H1 (cell line): Measurements from ENCODE around the gene RAD51B. TPM values are rescaled to one million over a fixed set of nuclear protein-coding genes. Genes with fewer than 3 reads are reported as not detected.
"Not testable (repeated sequence)": the region's sequence is repeated elsewhere in the genome, so short reads cannot be mapped to it uniquely, and the experiment has no call there.

ENCODE experiments used
- CTCF ChIA-PET: fragments of 300-600 bp; sonication (Branson Sonifier 250); formaldehyde crosslinking; loops from one replicate; lab custom pipeline; 2021; ENCODE audit not compliant: partially characterized antibody; lab: Charles Lee
- POLR2A ChIA-PET: fragments of 300-600 bp; sonication (Branson Sonifier 250); formaldehyde crosslinking; loops from one replicate; lab custom pipeline; 2021; ENCODE audit warnings: inconsistent platforms; ENCODE audit not compliant: partially characterized antibody; lab: Charles Lee
- DNase-seq, 2 experiments: peaks; one replicate each; pipeline versions ENCODE4 v3.0.0 to v3.0.0-alpha.2; 2010 to 2022; ENCODE audit warnings: low spot score in 2 of 2, low read depth in 1 of 2, mixed read lengths in 1 of 2
- FAIRE-seq: peaks from 2 replicates; lab custom pipeline; 2011; peaks lifted over from hg19 to GRCh38; lab: Jason Lieb, UNC
- H2AFZ ChIP-seq: 2 replicates; pipeline ENCODE4 v1.8.1; 2012; ENCODE audit warnings: low read length, inconsistent platforms
- H2AK5ac ChIP-seq: 2 replicates; pipeline ENCODE4 v1.6.1; 2013; ENCODE audit warnings: low read depth, low read length
- H2BK120ac ChIP-seq: replicated peaks from 2 replicates; pipeline ENCODE3; 2013; ENCODE audit warnings: low read depth, low read length, inconsistent platforms
- H2BK12ac ChIP-seq: 2 replicates; pipeline ENCODE4 v1.6.1; 2013; ENCODE audit warnings: low read depth, low read length
- H2BK15ac ChIP-seq: 2 replicates; pipeline ENCODE4 v1.6.1; 2013; ENCODE audit warnings: low read length
- H2BK20ac ChIP-seq: 2 replicates; pipeline ENCODE4 v1.6.1; 2013; ENCODE audit warnings: low read length
- H2BK5ac ChIP-seq: 2 replicates; pipeline ENCODE4 v1.6.1; 2013; ENCODE audit warnings: low read depth, low read length
- H3K14ac ChIP-seq: 2 replicates; pipeline ENCODE4 v1.6.1; 2013; ENCODE audit warnings: inconsistent platforms; ENCODE audit not compliant: insufficient read length
- H3K18ac ChIP-seq: 2 replicates; pipeline ENCODE4 v1.6.1; 2013; ENCODE audit warnings: low read length; ENCODE audit errors: extremely low read depth
- H3K23ac ChIP-seq: 2 replicates; pipeline ENCODE4 v1.6.1; 2013; ENCODE audit warnings: inconsistent platforms; ENCODE audit not compliant: insufficient read length
- H3K23me2 ChIP-seq: 2 replicates; pipeline ENCODE4 v1.6.1; 2013; ENCODE audit warnings: low read depth, low read length
- H3K27ac ChIP-seq: 2 replicates; pipeline ENCODE4 v1.6.1; 2011; ENCODE audit warnings: low read depth, low read length, inconsistent platforms
- H3K27me3 ChIP-seq, 4 experiments: replicated peaks in 1 of 4; 1 replicate in 1 of 4; 2 replicates in 3 of 4; pipeline versions ENCODE4 v1.6.1 to v1.8.1; 2011 to 2013; ENCODE audit warnings: low read length in 3 of 4, mild to moderate bottlenecking in 3 of 4, inconsistent platforms in 2 of 4, mixed read lengths in 2 of 4, moderate library complexity in 1 of 4; ENCODE audit not compliant: control insufficient read depth in 3 of 4, insufficient read depth in 3 of 4; ENCODE audit errors: extremely low read depth in 1 of 4
- H3K36me3 ChIP-seq, 4 experiments: 2 replicates each; pipeline versions ENCODE4 v1.6.1 to v1.8.1; 2011 to 2013; ENCODE audit warnings: mild to moderate bottlenecking in 4 of 4, low read length in 3 of 4, moderate library complexity in 2 of 4, control low read depth in 1 of 4, inconsistent platforms in 1 of 4; ENCODE audit not compliant: insufficient read depth in 4 of 4, control insufficient read depth in 2 of 4
- H3K4ac ChIP-seq: replicated peaks from 2 replicates; pipeline ENCODE3; 2013; ENCODE audit warnings: low read length, low read depth, mixed read lengths, inconsistent platforms; ENCODE audit not compliant: insufficient read length
- H3K4me1 ChIP-seq, 4 experiments: replicated peaks in 1 of 4; 1 replicate in 1 of 4; 2 replicates in 3 of 4; pipeline versions ENCODE4 v1.6.1 to v1.8.1; 2011 to 2013; ENCODE audit warnings: low read length in 3 of 4, inconsistent platforms in 2 of 4, mixed read lengths in 1 of 4; ENCODE audit not compliant: insufficient read depth in 4 of 4, control insufficient read depth in 3 of 4
- H3K4me2 ChIP-seq, 2 experiments: 2 replicates each; pipeline versions ENCODE4 v1.6.1 to v1.8.1; 2011 to 2013; ENCODE audit warnings: low read depth in 2 of 2, low read length in 2 of 2, control low read depth in 1 of 2, inconsistent platforms in 1 of 2, mild to moderate bottlenecking in 1 of 2; ENCODE audit not compliant: insufficient read depth in 1 of 2
- H3K4me3 ChIP-seq, 4 experiments: fragments of 200-600, 300-600 bp in 1 of 4; sonication (generic), shearing (Covaris generic), sonication (Bioruptor Twin) in 1 of 4; 2 replicates each; pipeline versions ENCODE4 v1.5.1 to v1.8.1; 2011 to 2016; ENCODE audit warnings: low read length in 4 of 4, low read depth in 3 of 4, control low read depth in 2 of 4, inconsistent platforms in 2 of 4, mild to moderate bottlenecking in 2 of 4, mixed read lengths in 1 of 4, moderate library complexity in 1 of 4; ENCODE audit not compliant: insufficient read depth in 2 of 4; ENCODE audit errors: extremely low read depth in 1 of 4
- H3K56ac ChIP-seq: replicated peaks from 2 replicates; pipeline ENCODE3; 2013; ENCODE audit warnings: low read depth, mild to moderate bottlenecking, mixed read lengths, low read length, inconsistent platforms; ENCODE audit not compliant: insufficient read length
- H3K79me1 ChIP-seq: 2 replicates; pipeline ENCODE4 v1.6.1; 2013; ENCODE audit warnings: low read depth, low read length, control low read depth
- H3K79me2 ChIP-seq, 2 experiments: 2 replicates each; pipeline versions ENCODE4 v1.6.1 to v1.8.1; 2012 to 2013; ENCODE audit warnings: low read length in 2 of 2, mild to moderate bottlenecking in 2 of 2, inconsistent platforms in 1 of 2; ENCODE audit not compliant: insufficient read depth in 2 of 2, control insufficient read depth in 1 of 2
- H3K9ac ChIP-seq, 4 experiments: replicated peaks in 1 of 4; 1 replicate in 1 of 4; 2 replicates in 3 of 4; pipeline versions ENCODE4 v1.6.1 to v1.8.1; 2011 to 2013; ENCODE audit warnings: low read depth in 3 of 4, low read length in 3 of 4, control low read depth in 2 of 4, mild to moderate bottlenecking in 2 of 4, moderate library complexity in 2 of 4, inconsistent platforms in 1 of 4; ENCODE audit errors: extremely low read depth in 1 of 4
- H3K9me3 ChIP-seq, 2 experiments: 2 replicates each; pipeline versions ENCODE4 v1.6.1 to v1.8.1; 2012 to 2013; ENCODE audit warnings: mild to moderate bottlenecking in 2 of 2, moderate library complexity in 2 of 2, control low read depth in 1 of 2, inconsistent platforms in 1 of 2, low read depth in 1 of 2, low read length in 1 of 2, mixed read lengths in 1 of 2; ENCODE audit not compliant: insufficient read depth in 2 of 2
- H4K20me1 ChIP-seq, 2 experiments: replicated peaks in 1 of 2; 2 replicates each; pipeline versions ENCODE3 to v1.8.1; 2011 to 2013; ENCODE audit warnings: inconsistent platforms in 2 of 2, low read length in 2 of 2, mild to moderate bottlenecking in 1 of 2; ENCODE audit not compliant: insufficient read depth in 2 of 2, control insufficient read depth in 1 of 2
- H4K5ac ChIP-seq: 2 replicates; pipeline ENCODE4 v1.6.1; 2013; ENCODE audit warnings: low read length, low read depth, mixed read lengths, inconsistent platforms; ENCODE audit not compliant: insufficient read length
- H4K8ac ChIP-seq: 2 replicates; pipeline ENCODE4 v1.8.0; 2013; ENCODE audit warnings: mild to moderate bottlenecking, moderate library complexity, low read length, inconsistent platforms; ENCODE audit not compliant: insufficient read depth; ENCODE audit errors: extremely low read depth
- H4K91ac ChIP-seq: replicated peaks from 2 replicates; pipeline ENCODE3; 2013; ENCODE audit warnings: low read length, mixed read lengths, inconsistent platforms; ENCODE audit not compliant: insufficient read length
- WGBS, 2 experiments: shearing (Covaris generic) in 1 of 2; methylation state at CpG; one replicate each; pipeline versions ENCODE4 v1.1.6 to v1.1.7; 2013 to 2015; ENCODE audit warnings: low lambda C conversion rate in 2 of 2, mixed read lengths in 2 of 2, inconsistent platforms in 1 of 2, low coverage in 1 of 2, missing lambda C conversion rate in 1 of 2; ENCODE audit not compliant: insufficient replicate concordance in 2 of 2, insufficient coverage in 1 of 2, insufficient read length in 1 of 2; ENCODE audit errors: extremely low coverage in 1 of 2, missing lambda C conversion rate in 1 of 2; 5-methylcytosine and 5-hydroxymethylcytosine counted together
- polyA plus RNA-seq, 7 experiments: library from polyadenylated mRNA; depleted of rRNA in 3 of 7; stranded (reverse) in 5 of 7; unstranded in 2 of 7; fragments of >200 nt in 5 of 7; fragments of 200-250 nt in 2 of 7; gene quantifications; 1 replicate in 5 of 7; 2 replicates in 1 of 7; 4 replicates in 1 of 7; pipeline versions ENCODE4 v1.2.1 to v1.2.3, GENCODE V29; 2011 to 2013; ENCODE audit warnings: missing spikeins in 2 of 7, mixed read lengths in 2 of 7
- total RNA-seq: library from RNA; stranded (reverse); fragmentation: NEBNext Ultra II Directional; extraction: Animal tissue kit (Norgen Biotek cat#: 25700); gene quantifications from 2 replicates; pipeline ENCODE4 v1.2.1, GENCODE V29; 2021

The RAD51B gene
- total and polyA plus RNA-seq, 2 of the 8 experiments (the other 6 are each of a cell fraction or from before 2014, with no cell fraction given), result 3.9 to 14.9 TPM

GRCh38 chr14:68048815-68049214 is 229.2 kb downstream of the RAD51B start:
- H3K18ac ChIP-seq, CTCF ChIA-PET: not testable (repeated sequence)

More at GRCh38 chr14:68048815-68049214, 229.2 kb downstream of the RAD51B start:
- H2BK5ac ChIP-seq, H2BK12ac ChIP-seq, H3K4ac ChIP-seq, DNase-seq, H3K23ac ChIP-seq, H3K4me3 ChIP-seq, H2BK15ac ChIP-seq, H3K23me2 ChIP-seq, H2AFZ ChIP-seq, H4K8ac ChIP-seq, H3K14ac ChIP-seq, H3K4me1 ChIP-seq, H4K91ac ChIP-seq, H3K9ac ChIP-seq, H3K36me3 ChIP-seq, POLR2A ChIA-PET, H3K9me3 ChIP-seq, H2BK20ac ChIP-seq, H2AK5ac ChIP-seq, FAIRE-seq, H3K27me3 ChIP-seq, H3K27ac ChIP-seq, H3K4me2 ChIP-seq, H4K5ac ChIP-seq, H3K79me2 ChIP-seq, H3K56ac ChIP-seq, H2BK120ac ChIP-seq, H4K20me1 ChIP-seq, H3K79me1 ChIP-seq: not testable (repeated sequence)
- 100% methylated on average over 2 of the region's 2 CpGs; no CpG with 5 or more reads in 1 of the 2 experiments for WGBS, 2 experiments
